WTC11 (cell line): ENCODE data around the gene SERPINB5. TPM values are rescaled to one million over a fixed set of nuclear protein-coding genes. Genes with fewer than 3 reads are reported as not detected.

ENCODE experiments used
- ATAC-seq: fragments of 200-7000 bp; cut with Tn5 transposase; 2 replicates; pipeline ENCODE4 v1.10.0; 2021; ENCODE audit warnings: mild to moderate bottlenecking, moderate library complexity
- CTCF ChIA-PET: fragments of 300-600 bp; sonication (Branson Sonifier 250); formaldehyde crosslinking; loops from one replicate; lab custom pipeline; 2021; ENCODE audit warnings: antibody characterized with exemption; lab: Charles Lee
- POLR2A ChIA-PET: fragments of 350-600 bp; sonication (Branson Sonifier 250); formaldehyde crosslinking; loops from one replicate; lab custom pipeline; 2021; ENCODE audit warnings: antibody characterized with exemption; lab: Charles Lee
- DNase-seq: peaks from one replicate; pipeline ENCODE4 v3.0.0; 2021; ENCODE audit warnings: low spot score
- H3K27ac Mint-ChIP-seq: 2 replicates; pipeline ENCODE4 v1.8.0; 2021; ENCODE audit warnings: mixed read lengths
- H3K27me3 Mint-ChIP-seq: 2 replicates; pipeline ENCODE4 v1.8.0; 2021; ENCODE audit warnings: low read depth, mild to moderate bottlenecking, moderate library complexity, mixed read lengths
- H3K36me3 Mint-ChIP-seq: 2 replicates; pipeline ENCODE4 v1.8.0; 2021; ENCODE audit warnings: mixed read lengths
- H3K4me1 Mint-ChIP-seq: 2 replicates; pipeline ENCODE4 v1.8.0; 2022; ENCODE audit warnings: mixed read lengths
- H3K4me3 Mint-ChIP-seq: 2 replicates; pipeline ENCODE4 v1.8.0; 2021; ENCODE audit warnings: mild to moderate bottlenecking, moderate library complexity, mixed read lengths
- H3K9me3 Mint-ChIP-seq: 2 replicates; pipeline ENCODE4 v1.8.0; 2021; ENCODE audit warnings: mixed read lengths
- ATF1 ChIP-seq: sonication (generic); formaldehyde crosslinking; IDR thresholded peaks from 2 replicates; pipeline ENCODE4 v1.8.1; 2023; ENCODE audit warnings: mild to moderate bottlenecking, moderate library complexity, missing genetic modification reagents
- CBFB ChIP-seq: sonication (generic); formaldehyde crosslinking; IDR thresholded peaks from 2 replicates; pipeline ENCODE4 v1.8.1; 2022; ENCODE audit warnings: mild to moderate bottlenecking, low read depth, missing genetic modification reagents
- CDX4 ChIP-seq: fragments of 250-450 bp; sonication (Bioruptor Pico); IDR thresholded peaks from 2 replicates; pipeline ENCODE4 v1.9.0; 2021; ENCODE audit warnings: moderate library complexity, mild to moderate bottlenecking, inconsistent platforms, borderline replicate concordance
- CREM ChIP-seq: sonication (generic); formaldehyde crosslinking; IDR thresholded peaks from 2 replicates; pipeline ENCODE4 v1.8.1; 2022; ENCODE audit warnings: mild to moderate bottlenecking, missing genetic modification reagents, moderate library complexity
- E2F4 ChIP-seq: sonication (generic); formaldehyde crosslinking; IDR thresholded peaks from 2 replicates; pipeline ENCODE4 v1.8.1; 2022; ENCODE audit warnings: low read depth, mild to moderate bottlenecking, moderate library complexity, missing genetic modification reagents, borderline replicate concordance
- E2F5 ChIP-seq: sonication (generic); formaldehyde crosslinking; IDR thresholded peaks from 2 replicates; pipeline ENCODE4 v1.8.1; 2022; ENCODE audit warnings: mild to moderate bottlenecking, moderate library complexity, missing genetic modification reagents
- EMX1 ChIP-seq: fragments of 250-450 bp; sonication (Bioruptor Pico); IDR thresholded peaks from 2 replicates; pipeline ENCODE4 v1.8.0; 2021; ENCODE audit warnings: mild to moderate bottlenecking
- GRHL2 ChIP-seq: fragments of 250-450 bp; sonication (Bioruptor Pico); IDR thresholded peaks from 2 replicates; pipeline ENCODE4 v1.8.0; 2022; ENCODE audit warnings: mild to moderate bottlenecking, moderate library complexity; ENCODE audit not compliant: insufficient replicate concordance, severe bottlenecking
- JAZF1 ChIP-seq: fragments of 250-450 bp; sonication (Bioruptor Pico); IDR thresholded peaks from 2 replicates; pipeline ENCODE4 v1.9.0; 2021; ENCODE audit warnings: moderate library complexity, mild to moderate bottlenecking, inconsistent platforms
- MXD4 ChIP-seq: fragments of 250-450 bp; sonication (Bioruptor Pico); IDR thresholded peaks from 2 replicates; pipeline ENCODE4 v1.8.0; 2021; ENCODE audit warnings: mild to moderate bottlenecking, moderate library complexity, borderline replicate concordance
- MYBL2 ChIP-seq: sonication (generic); formaldehyde crosslinking; IDR thresholded peaks from 2 replicates; pipeline ENCODE4 v1.8.1; 2023; ENCODE audit warnings: mild to moderate bottlenecking, moderate library complexity, missing genetic modification reagents
- NFYB ChIP-seq: sonication (generic); formaldehyde crosslinking; conservative IDR thresholded peaks from 2 replicates; pipeline ENCODE4 v1.8.0; 2022; ENCODE audit warnings: low read depth, missing genetic modification reagents
- NR1H2 ChIP-seq: sonication (generic); formaldehyde crosslinking; IDR thresholded peaks from 2 replicates; pipeline ENCODE4 v1.9.0; 2021; ENCODE audit warnings: mild to moderate bottlenecking, moderate library complexity, missing genetic modification reagents
- NR2C2 ChIP-seq: sonication (generic); formaldehyde crosslinking; IDR thresholded peaks from 2 replicates; pipeline ENCODE4 v1.8.0; 2022; ENCODE audit warnings: mild to moderate bottlenecking, missing genetic modification reagents
- PRRX2 ChIP-seq: fragments of 250-450 bp; sonication (Bioruptor Pico); IDR thresholded peaks from 2 replicates; pipeline ENCODE4 v1.8.0; 2021; ENCODE audit warnings: mild to moderate bottlenecking
- SMAD3 ChIP-seq: sonication (generic); formaldehyde crosslinking; IDR thresholded peaks from 2 replicates; pipeline ENCODE4 v1.8.0; 2022; ENCODE audit warnings: missing genetic modification reagents, mild to moderate bottlenecking, borderline replicate concordance
- TEAD4 ChIP-seq: sonication (generic); formaldehyde crosslinking; IDR thresholded peaks from 2 replicates; pipeline ENCODE4 v1.8.0; 2022; ENCODE audit warnings: mild to moderate bottlenecking, missing genetic modification reagents
- USF2 ChIP-seq: sonication (generic); formaldehyde crosslinking; IDR thresholded peaks from 2 replicates; pipeline ENCODE4 v1.8.1; 2023; ENCODE audit warnings: mild to moderate bottlenecking, missing genetic modification reagents, moderate library complexity
- ZNF317 ChIP-seq: sonication (generic); formaldehyde crosslinking; IDR thresholded peaks from 2 replicates; pipeline ENCODE4 v1.8.1; 2023; ENCODE audit warnings: low read depth, mild to moderate bottlenecking, moderate library complexity, missing genetic modification reagents, borderline replicate concordance
- ZNF423 ChIP-seq: fragments of 250-450 bp; sonication (Bioruptor Pico); IDR thresholded peaks from 2 replicates; pipeline ENCODE4 v2.1.2; 2022; ENCODE audit warnings: mild to moderate bottlenecking, moderate library complexity
- total RNA-seq: library from RNA; stranded (reverse); gene quantifications from 3 replicates; pipeline ENCODE4 v1.2.3, GENCODE V29; 2021
- TF ChIP-seq, protein P1 (sequence below): fragments of 200-600 bp; IDR thresholded peaks from 2 replicates; pipeline ENCODE4 v1.8.0; 2022; ENCODE audit warnings: antibody characterized with exemption
- TF ChIP-seq, protein P2 (sequence below): sonication (generic); formaldehyde crosslinking; IDR thresholded peaks from 2 replicates; pipeline ENCODE4 v1.8.1; 2022; ENCODE audit warnings: low read depth, missing genetic modification reagents, borderline replicate concordance

The SERPINB5 gene
- total RNA-seq, 1 experiment from 2014 or later = 0.17 TPM

- POLR2A ChIA-PET = no interaction called here
- no peak overlapping the region for H3K27ac Mint-ChIP-seq
- DNase-seq (no peak), ATAC-seq (no peak)
- CTCF ChIA-PET = no interaction called here
- H3K9me3 Mint-ChIP-seq = peaks cover under 1% of the 10 kb centered on the region; the same call in 1 of the 2 replicates
- no peaks in the 10 kb centered on the region for H3K27me3 Mint-ChIP-seq
- no peak for TF ChIP-seq MYBL2 (CRISPR knock-in tag)
- TF ChIP-seq CBFB (CRISPR knock-in tag) = no peak
- TF ChIP-seq ATF1 = no peak
- no peak for TF ChIP-seq NFYB (CRISPR knock-in tag)
- no peak for TF ChIP-seq NR1H2 (CRISPR knock-in tag)
- TF ChIP-seq TEAD4 (CRISPR knock-in tag) = no peak
- TF ChIP-seq GRHL2 (CRISPR knock-in tag) = no peak
- no peak for TF ChIP-seq SMAD3 (CRISPR knock-in tag)
- no peak for TF ChIP-seq ZNF317
- TF ChIP-seq, protein P1, sequence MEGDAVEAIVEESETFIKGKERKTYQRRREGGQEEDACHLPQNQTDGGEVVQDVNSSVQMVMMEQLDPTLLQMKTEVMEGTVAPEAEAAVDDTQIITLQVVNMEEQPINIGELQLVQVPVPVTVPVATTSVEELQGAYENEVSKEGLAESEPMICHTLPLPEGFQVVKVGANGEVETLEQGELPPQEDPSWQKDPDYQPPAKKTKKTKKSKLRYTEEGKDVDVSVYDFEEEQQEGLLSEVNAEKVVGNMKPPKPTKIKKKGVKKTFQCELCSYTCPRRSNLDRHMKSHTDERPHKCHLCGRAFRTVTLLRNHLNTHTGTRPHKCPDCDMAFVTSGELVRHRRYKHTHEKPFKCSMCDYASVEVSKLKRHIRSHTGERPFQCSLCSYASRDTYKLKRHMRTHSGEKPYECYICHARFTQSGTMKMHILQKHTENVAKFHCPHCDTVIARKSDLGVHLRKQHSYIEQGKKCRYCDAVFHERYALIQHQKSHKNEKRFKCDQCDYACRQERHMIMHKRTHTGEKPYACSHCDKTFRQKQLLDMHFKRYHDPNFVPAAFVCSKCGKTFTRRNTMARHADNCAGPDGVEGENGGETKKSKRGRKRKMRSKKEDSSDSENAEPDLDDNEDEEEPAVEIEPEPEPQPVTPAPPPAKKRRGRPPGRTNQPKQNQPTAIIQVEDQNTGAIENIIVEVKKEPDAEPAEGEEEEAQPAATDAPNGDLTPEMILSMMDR = no peak
- TF ChIP-seq CDX4 (CRISPR knock-in tag) = no peak
- TF ChIP-seq MXD4 = no peak
- TF ChIP-seq USF2 (CRISPR knock-in tag) = no peak
- TF ChIP-seq E2F5 (CRISPR knock-in tag) = no peak
- TF ChIP-seq NR2C2 = no peak
- TF ChIP-seq, protein P2, sequence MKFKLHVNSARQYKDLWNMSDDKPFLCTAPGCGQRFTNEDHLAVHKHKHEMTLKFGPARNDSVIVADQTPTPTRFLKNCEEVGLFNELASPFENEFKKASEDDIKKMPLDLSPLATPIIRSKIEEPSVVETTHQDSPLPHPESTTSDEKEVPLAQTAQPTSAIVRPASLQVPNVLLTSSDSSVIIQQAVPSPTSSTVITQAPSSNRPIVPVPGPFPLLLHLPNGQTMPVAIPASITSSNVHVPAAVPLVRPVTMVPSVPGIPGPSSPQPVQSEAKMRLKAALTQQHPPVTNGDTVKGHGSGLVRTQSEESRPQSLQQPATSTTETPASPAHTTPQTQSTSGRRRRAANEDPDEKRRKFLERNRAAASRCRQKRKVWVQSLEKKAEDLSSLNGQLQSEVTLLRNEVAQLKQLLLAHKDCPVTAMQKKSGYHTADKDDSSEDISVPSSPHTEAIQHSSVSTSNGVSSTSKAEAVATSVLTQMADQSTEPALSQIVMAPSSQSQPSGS (CRISPR knock-in tag) = no peak
- TF ChIP-seq CREM (CRISPR knock-in tag) = no peak
- no peak for TF ChIP-seq ZNF423 (CRISPR knock-in tag)
- no peak for TF ChIP-seq EMX1
- no peak for TF ChIP-seq PRRX2 (CRISPR knock-in tag)
- H3K36me3 Mint-ChIP-seq = no peaks in the 10 kb centered on the region
- no peaks in the 10 kb centered on the region for H3K4me1 Mint-ChIP-seq
- no peak overlapping the region for H3K4me3 Mint-ChIP-seq
Observed at GRCh38 chr18:63464434-63464833, 12.3 kb upstream of the SERPINB5 start.

GRCh38 chr18:63465059-63465458, 11.7 kb upstream of the SERPINB5 start:
- H3K27ac Mint-ChIP-seq = no peak overlapping the region
- no peaks in the 10 kb centered on the region for H3K36me3 Mint-ChIP-seq
- no peaks in the 10 kb centered on the region for H3K27me3 Mint-ChIP-seq
- no peaks in the 10 kb centered on the region for H3K9me3 Mint-ChIP-seq
- ChIA-PET POLR2A (no interaction called here), CTCF (no interaction called here)
- DNase-seq = no peak
- H3K4me3 Mint-ChIP-seq = no peak overlapping the region
- ATAC-seq = no peak
- TF ChIP-seq ZNF317 = no peak
- no peak for TF ChIP-seq JAZF1
- no peak for TF ChIP-seq E2F4 (CRISPR knock-in tag)
- H3K4me1 Mint-ChIP-seq = no peaks in the 10 kb centered on the region
